ENCODE results near the gene TIAL1.
"Not testable (repeated sequence)": the region's sequence is repeated elsewhere in the genome, so short reads cannot be mapped to it uniquely, and the experiment has no call there.

Gene TIAL1

DNA sequence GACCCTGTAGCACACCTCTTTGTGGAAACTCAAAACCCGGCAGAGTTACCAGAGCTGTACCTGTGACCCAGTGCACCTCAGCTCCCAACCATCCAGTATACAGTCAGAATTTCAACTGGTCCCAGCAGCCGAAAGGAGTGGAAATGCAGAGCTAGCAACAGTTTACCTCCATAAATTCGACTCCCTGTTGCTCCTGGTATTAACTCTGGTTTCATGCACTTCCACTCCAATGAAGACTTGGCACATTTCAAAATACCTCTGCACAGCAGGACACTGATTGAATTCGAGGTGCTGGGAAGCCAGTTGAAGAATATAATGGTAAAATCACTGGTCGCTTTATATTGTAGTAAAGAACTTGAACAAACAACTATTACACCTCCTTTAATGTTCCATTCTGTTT is 17.9 kb upstream of the TIAL1 start:
- DNase-seq, result no peak

- DNase-seq, result no peak
Measured at GRCh38 chr10:119613741-119614140, 17.0 kb upstream of the TIAL1 start.

DNA sequence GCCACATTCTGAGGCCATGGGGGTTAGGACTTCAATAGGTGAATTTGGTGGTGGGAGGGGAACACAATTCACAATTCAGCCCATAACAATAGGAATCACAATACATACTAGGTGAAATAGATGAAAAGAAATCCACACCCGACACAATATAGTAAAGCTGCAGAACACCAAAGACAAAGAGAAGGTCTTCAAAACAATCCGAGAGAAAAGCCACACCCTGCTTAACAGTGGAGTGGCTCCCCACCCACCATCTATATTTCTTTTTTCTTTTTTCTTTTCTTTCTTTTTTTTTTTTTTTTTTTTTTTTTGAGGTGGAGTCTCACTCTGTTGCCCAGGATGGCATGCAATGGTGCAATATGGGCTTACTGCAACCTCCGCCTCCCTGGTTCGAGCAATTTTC is 14.7 kb upstream of the TIAL1 start:
- no peak for DNase-seq

DNA sequence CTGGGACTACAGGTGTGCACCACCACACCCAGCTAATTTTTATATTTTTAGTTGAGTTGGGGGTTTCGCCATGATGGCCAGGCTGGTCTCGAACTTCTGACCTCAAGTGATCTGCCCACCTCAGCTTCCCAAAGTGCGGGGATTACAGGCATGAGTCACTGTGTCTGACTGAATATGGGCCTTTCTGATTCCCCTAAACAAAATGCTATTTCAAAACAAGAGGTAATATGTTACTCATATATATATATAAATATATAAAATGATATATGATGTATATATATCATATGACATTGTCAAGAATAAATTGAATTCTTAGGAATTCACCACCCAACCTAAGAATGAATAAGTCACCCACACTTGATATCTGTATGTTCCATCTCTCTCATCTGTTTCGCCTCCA is 12.8 kb upstream of the TIAL1 start:
- DNase-seq, result no peak

DNA sequence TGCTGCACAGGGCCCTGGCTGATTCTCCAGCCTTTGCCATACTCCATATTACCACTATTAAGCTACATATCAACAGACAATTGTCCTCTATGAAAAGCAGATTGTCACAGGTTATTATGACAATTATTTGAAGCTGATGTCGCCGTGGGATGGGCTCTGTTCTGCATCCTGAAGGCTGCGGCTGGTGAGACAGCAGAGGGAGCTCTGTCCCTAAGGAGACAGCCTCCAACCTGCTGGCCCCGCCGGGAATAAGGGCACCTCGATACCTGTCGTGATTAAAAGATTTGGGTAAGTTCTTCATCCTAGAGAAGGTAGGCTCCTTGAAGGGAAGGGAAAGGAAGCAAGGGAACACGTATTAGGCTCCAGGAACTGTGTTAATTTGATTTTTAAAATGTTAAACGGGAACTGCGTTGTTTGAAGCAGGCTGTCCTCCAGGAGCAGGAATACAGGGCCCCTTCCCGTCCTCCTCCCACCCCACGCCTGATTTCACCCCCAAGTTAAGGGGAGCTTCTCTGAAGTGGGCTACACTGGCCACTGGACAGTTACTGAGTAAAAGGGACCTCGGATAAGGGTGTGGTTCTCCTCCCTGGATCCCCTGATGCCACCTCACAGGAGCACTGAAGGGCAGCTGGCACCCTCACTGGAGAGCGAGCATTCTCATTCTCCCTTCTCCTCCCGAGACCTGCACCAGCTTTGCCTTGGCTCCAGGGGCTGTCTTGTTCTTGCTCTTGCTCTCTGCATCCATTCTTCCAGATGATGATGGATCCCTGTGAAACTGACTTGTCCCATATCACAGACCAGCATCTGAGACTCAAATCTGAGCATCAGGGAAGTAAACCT is 11.8 kb upstream of the TIAL1 start:
- peak in 39 of 58 donors; percentile 2 to 67 (median 26) for DNase-seq

GRCh38 chr10:119604468-119604867 is 7.7 kb upstream of the TIAL1 start:
- DNase-seq, result no peak

DNA sequence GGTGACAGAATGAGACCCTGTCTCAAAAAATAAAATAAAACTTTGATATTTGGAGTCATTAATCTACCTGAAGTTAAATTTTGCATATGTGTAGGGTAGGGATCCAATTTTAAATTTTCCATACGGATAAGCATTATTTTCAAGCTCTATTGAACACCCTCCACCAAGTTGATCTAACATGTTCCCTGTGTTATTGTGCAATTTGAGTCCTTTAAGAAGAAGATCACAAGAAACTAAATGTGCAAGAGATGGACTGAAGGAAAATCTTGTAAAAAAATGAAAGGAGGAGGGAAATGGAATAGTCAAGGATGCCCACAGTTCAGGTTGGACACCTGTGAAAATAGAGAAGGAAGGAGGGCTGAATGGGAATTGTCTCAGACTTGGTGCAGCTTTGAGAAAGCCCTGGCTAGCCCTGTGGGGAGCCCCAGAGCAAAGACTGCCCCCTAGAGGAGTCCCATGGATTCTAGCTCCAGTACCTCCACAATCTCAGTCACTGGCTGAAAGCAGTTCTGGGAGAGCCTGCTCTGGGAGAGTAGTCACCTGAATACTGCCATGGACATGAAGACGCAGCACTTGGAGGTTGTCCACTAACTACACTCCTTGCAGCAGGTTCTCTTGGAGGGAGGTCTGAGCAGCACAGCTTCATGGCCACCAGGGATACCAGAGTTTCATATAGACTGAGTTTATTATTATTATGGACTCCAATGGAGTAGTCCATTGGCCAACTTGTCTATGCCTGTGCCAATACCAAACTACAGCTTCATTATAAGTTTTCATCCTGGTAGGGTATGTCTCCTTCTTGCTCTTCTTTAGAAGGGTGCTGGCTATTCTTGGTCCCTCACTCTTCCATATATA is 5.7 kb upstream of the TIAL1 start:
- no peak for DNase-seq

DNA sequence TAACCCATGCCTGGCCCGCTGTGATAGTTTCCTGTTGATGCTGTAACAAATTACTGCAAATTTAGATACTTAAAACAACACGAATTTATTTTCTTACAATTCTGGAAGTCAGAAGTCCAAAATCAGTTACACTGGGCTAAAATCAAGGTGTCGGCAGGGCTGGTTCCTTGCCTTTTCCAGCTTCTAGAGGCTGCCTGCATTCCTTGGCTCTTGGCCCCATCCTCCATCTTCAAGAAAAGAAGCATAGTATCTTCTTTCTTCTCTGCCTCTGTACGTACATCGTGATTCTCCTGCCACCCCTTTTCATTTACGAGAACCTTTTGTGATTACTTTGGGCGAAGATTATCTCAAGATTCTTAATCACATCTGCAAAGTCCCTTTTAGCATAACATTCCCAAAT is 1.6 kb upstream of the TIAL1 start:
- no peak for DNase-seq

DNA sequence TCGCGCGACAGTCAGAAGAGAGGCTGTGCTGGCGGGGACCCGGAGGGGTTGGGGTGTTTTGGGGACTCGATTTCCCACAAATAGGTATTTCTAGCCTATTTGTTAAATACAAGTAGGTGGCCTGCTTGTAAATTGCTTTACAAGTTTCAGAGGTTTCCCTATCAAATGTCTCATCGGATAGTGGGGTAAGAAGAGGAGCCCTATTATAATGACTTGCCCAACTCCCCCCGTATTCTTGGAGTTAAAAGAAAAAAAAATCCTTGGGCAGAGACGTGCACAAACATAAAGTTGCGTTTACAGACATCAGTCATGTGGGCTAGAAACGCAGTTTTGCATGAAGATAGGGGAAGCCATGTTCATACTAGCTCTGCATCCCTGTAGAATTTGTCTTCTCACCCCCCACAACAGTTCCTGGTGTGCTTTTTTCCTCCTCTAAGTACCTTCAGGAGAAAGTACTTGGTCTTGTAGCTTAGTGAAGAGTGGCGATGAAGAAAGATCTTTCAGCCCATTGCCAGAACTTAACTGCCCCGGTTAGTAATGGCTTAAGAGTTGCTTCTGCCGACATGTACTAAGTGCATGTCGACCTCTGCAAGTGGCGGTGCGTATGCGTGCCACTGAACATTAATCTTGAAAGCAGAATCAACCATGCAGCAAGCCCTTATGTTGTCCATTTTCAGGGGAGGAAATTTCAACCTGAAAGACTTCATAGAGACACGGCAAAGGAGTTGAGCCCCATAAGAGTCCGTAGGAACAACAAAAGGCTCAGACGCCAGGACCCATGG is 832 bp upstream of the TIAL1 start:
- DNase-seq, result no peak

GRCh38 chr10:119595676-119596515 is 868 bp downstream of the TIAL1 start:
- DNase-seq, result peak in 41 of 58 donors; percentile 10 to 75 (median 54)

- DNase-seq, result no peak
Measured at GRCh38 chr10:119595134-119595675, 1.6 kb downstream of the TIAL1 start.

- no peak for DNase-seq
Measured at GRCh38 chr10:119588071-119588470, 8.7 kb downstream of the TIAL1 start.

DNA sequence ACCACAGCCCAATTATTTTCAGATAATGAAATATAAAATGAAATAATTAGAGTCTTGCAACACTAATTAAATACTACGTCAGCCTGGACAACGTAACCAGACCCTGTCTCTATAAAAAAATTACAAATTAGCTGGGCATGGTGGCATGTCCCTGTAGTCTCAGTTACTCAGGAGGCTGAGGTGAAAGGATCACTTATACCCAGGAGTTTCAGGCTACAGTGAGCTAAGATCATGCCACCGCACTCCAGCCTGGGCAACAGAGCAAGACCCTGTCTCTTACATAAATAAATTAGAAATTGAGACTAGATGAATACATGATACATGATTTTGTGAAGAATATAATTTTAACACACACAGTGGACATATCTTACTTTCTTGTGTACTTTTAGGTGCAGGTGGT is 18.4 kb downstream of the TIAL1 start:
- DNase-seq, result no peak

DNA sequence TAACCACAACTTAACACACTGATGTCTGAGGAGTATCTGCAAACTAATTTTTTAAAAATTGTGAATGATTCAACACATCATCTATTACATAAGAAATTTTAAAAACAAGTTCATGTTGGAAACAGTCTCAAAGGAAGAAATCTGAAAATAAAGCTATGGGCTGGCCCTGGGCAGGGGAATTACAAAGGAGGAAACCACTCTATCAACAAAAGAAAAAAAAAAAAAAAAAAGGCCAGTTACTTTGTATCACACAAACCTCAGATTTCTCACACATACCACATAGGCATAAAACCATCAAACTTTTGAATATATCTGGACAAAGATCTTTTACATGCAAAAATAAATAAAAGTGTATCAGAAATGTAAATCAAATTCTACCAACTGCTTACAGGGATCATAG is 20.8 kb downstream of the TIAL1 start:
- no peak for DNase-seq

- no peak for DNase-seq
Measured at GRCh38 chr10:119575506-119575905, 21.3 kb downstream of the TIAL1 start.

DNA sequence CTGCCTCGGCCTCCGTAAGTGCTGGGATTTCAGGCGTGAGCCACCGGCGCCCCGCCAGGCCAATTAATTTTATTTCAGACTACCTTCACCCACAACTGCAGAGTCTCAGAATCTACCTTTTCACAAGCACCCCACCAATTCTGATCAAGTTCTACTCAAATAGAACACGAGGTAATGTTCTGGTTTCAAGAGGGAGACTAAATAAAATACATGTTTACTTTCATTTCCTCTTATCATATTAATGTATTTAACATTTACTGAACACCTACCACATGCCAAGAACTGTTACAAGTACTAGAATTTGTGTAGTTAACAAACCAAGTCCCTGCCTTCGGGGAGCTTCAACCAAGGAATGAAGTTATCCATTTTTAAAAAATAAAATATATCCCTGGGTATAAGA is 28.8 kb downstream of the TIAL1 start:
- DNase-seq, result no peak

- DNase-seq, result no peak
Measured at GRCh38 chr10:119562097-119562496, 34.7 kb downstream of the TIAL1 start.

DNA sequence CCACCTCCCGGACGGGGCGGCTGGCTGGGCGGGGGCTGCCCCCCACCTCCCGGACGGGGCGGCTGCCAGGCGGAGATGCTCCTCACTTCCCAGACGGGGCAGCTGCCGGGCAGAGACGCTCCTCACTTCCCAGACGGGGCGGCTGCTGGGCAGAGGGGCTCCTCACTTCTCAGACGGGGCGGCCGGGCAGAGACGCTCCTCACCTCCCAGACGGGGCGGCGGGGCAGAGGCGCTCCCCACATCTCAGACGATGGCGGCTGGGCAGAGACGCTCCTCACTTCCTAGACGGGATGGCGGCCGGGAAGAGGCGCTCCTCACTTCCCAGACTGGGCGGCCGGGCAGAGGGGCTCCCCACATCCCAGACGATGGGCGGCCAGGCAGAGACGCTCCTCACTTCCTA is 37.3 kb downstream of the TIAL1 start:
- DNase-seq, result not testable (repeated sequence)

GRCh38 chr10:119556081-119556480 is 40.7 kb downstream of the TIAL1 start:
- not testable (repeated sequence) for DNase-seq

- no peak for DNase-seq
Measured at GRCh38 chr10:119555178-119555784, 41.5 kb downstream of the TIAL1 start.
